HepG2 (cell line): Measurements from ENCODE around the gene MAPK11. TPM values are rescaled to one million over a fixed set of nuclear protein-coding genes. Genes with fewer than 3 reads are reported as not detected.

Source experiments
- BORCS8-MEF2B ChIP-seq: sonication (generic); formaldehyde crosslinking; IDR thresholded peaks from 2 replicates; pipeline ENCODE4 v1.8.0; 2022; ENCODE audit warnings: mild to moderate bottlenecking, missing genetic modification reagents
- HNRNPK ChIP-seq: fragments of 200-400 bp; formaldehyde crosslinking; IDR thresholded peaks from 2 replicates; pipeline ENCODE4 v1.6.1; 2018; ENCODE audit warnings: low read length, low read depth, moderate library complexity, mild to moderate bottlenecking; ENCODE audit not compliant: poor library complexity, severe bottlenecking
- IRF9 ChIP-seq: sonication (generic); formaldehyde crosslinking; IDR thresholded peaks from 2 replicates; pipeline ENCODE4 v1.8.0; 2022; ENCODE audit warnings: missing genetic modification reagents, mild to moderate bottlenecking, borderline replicate concordance
- ISX ChIP-seq: sonication (generic); formaldehyde crosslinking; conservative IDR thresholded peaks from 2 replicates; pipeline ENCODE4 v1.5.0; 2020; ENCODE audit warnings: missing genetic modification reagents
- MYNN ChIP-seq: sonication (generic); formaldehyde crosslinking; IDR thresholded peaks from 2 replicates; pipeline ENCODE4 v1.4.0; 2020; ENCODE audit warnings: mild to moderate bottlenecking, low read depth, missing genetic modification reagents
- NFE2 ChIP-seq: sonication (generic); formaldehyde crosslinking; IDR thresholded peaks from 2 replicates; pipeline ENCODE4 v1.4.0; 2020; ENCODE audit warnings: missing genetic modification reagents
- TAF1 ChIP-seq: sonication (generic); formaldehyde crosslinking; IDR thresholded peaks from 2 replicates; pipeline ENCODE4 v1.4.0; 2020; ENCODE audit warnings: missing genetic modification reagents
- polyA plus RNA-seq, 8 experiments: library from polyadenylated mRNA; depleted of rRNA in 3 of 8; stranded (reverse) in 7 of 8; unstranded in 1 of 8; fragments of >200 nt; fragmentation: Illumina TruSeq in 4 of 8; extraction: Trizol in 4 of 8; gene quantifications; 2 replicates each; pipeline versions ENCODE4 v1.2.1 to v1.2.3, GENCODE V29; 2011 to 2016; ENCODE audit warnings: low read depth in 4 of 8, missing spikeins in 1 of 8, mixed read lengths in 1 of 8; ENCODE audit not compliant: insufficient read depth in 1 of 8
- total RNA-seq, 5 experiments: library from RNA; depleted of rRNA; stranded (reverse); fragments of >200 nt; fragmentation: Illumina TruSeq; extraction: Trizol; gene quantifications; 2 replicates each; pipeline ENCODE4 v1.2.3, GENCODE V29; 2016; ENCODE audit warnings: low read depth in 1 of 5
- TF ChIP-seq, protein P1 (sequence below): sonication (generic); formaldehyde crosslinking; IDR thresholded peaks from 2 replicates; pipeline ENCODE4 v1.9.0; 2022; ENCODE audit warnings: low read depth, missing genetic modification reagents
- TF ChIP-seq, protein P2 (sequence below), 2 experiments: IDR thresholded peaks; 2 replicates each; pipeline ENCODE4 v1.6.1; 2011 to 2012; ENCODE audit warnings: low read length in 2 of 2, borderline replicate concordance in 1 of 2, low read depth in 1 of 2, mild to moderate bottlenecking in 1 of 2, moderate library complexity in 1 of 2
- TF ChIP-seq, protein P3 (sequence below): IDR thresholded peaks from 2 replicates; pipeline ENCODE4 v1.6.1; 2016; ENCODE audit warnings: low read depth, missing genetic modification reagents, missing compliant biosample characterization
- TF ChIP-seq, protein P4 (sequence below): IDR thresholded peaks from 2 replicates; pipeline ENCODE4 v1.6.1; 2012; ENCODE audit warnings: low read length, improper control_type of control experiment

The MAPK11 gene
- total and polyA plus RNA-seq, 2 of the 13 experiments (the other 11 are each of a cell fraction or from before 2014, with no cell fraction given): 0.15 to 0.17 TPM

GRCh38 chr22:50250555-50251476 lies 19.4 kb downstream of the MAPK11 start, which contains the start of gene HDAC10 (continued):
- TF ChIP-seq, protein P1, sequence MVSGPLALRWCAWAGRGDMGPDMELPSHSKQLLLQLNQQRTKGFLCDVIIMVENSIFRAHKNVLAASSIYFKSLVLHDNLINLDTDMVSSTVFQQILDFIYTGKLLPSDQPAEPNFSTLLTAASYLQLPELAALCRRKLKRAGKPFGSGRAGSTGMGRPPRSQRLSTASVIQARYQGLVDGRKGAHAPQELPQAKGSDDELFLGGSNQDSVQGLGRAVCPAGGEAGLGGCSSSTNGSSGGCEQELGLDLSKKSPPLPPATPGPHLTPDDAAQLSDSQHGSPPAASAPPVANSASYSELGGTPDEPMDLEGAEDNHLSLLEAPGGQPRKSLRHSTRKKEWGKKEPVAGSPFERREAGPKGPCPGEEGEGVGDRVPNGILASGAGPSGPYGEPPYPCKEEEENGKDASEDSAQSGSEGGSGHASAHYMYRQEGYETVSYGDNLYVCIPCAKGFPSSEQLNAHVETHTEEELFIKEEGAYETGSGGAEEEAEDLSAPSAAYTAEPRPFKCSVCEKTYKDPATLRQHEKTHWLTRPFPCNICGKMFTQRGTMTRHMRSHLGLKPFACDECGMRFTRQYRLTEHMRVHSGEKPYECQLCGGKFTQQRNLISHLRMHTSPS (CRISPR knock-in tag): no peak
- TF ChIP-seq NFE2 (no peak), ISX (CRISPR knock-in tag) (no peak), HNRNPK (no peak), TAF1 (CRISPR knock-in tag) (peak; percentile 70; the same call in 1 of the 2 replicates), IRF9 (CRISPR knock-in tag) (peak; percentile 72; the same call in 1 of the 2 replicates), BORCS8-MEF2B (CRISPR knock-in tag) (no peak), MYNN (CRISPR knock-in tag) (no peak)
- TF ChIP-seq, protein P2, sequence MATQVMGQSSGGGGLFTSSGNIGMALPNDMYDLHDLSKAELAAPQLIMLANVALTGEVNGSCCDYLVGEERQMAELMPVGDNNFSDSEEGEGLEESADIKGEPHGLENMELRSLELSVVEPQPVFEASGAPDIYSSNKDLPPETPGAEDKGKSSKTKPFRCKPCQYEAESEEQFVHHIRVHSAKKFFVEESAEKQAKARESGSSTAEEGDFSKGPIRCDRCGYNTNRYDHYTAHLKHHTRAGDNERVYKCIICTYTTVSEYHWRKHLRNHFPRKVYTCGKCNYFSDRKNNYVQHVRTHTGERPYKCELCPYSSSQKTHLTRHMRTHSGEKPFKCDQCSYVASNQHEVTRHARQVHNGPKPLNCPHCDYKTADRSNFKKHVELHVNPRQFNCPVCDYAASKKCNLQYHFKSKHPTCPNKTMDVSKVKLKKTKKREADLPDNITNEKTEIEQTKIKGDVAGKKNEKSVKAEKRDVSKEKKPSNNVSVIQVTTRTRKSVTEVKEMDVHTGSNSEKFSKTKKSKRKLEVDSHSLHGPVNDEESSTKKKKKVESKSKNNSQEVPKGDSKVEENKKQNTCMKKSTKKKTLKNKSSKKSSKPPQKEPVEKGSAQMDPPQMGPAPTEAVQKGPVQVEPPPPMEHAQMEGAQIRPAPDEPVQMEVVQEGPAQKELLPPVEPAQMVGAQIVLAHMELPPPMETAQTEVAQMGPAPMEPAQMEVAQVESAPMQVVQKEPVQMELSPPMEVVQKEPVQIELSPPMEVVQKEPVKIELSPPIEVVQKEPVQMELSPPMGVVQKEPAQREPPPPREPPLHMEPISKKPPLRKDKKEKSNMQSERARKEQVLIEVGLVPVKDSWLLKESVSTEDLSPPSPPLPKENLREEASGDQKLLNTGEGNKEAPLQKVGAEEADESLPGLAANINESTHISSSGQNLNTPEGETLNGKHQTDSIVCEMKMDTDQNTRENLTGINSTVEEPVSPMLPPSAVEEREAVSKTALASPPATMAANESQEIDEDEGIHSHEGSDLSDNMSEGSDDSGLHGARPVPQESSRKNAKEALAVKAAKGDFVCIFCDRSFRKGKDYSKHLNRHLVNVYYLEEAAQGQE (IDR thresholded peaks at IDR 0.05; ENCODE audit: borderline replicate concordance in 1 of 2, low read depth in 1 of 2, low read length in 2 of 2): no peak
- TF ChIP-seq, protein P3, sequence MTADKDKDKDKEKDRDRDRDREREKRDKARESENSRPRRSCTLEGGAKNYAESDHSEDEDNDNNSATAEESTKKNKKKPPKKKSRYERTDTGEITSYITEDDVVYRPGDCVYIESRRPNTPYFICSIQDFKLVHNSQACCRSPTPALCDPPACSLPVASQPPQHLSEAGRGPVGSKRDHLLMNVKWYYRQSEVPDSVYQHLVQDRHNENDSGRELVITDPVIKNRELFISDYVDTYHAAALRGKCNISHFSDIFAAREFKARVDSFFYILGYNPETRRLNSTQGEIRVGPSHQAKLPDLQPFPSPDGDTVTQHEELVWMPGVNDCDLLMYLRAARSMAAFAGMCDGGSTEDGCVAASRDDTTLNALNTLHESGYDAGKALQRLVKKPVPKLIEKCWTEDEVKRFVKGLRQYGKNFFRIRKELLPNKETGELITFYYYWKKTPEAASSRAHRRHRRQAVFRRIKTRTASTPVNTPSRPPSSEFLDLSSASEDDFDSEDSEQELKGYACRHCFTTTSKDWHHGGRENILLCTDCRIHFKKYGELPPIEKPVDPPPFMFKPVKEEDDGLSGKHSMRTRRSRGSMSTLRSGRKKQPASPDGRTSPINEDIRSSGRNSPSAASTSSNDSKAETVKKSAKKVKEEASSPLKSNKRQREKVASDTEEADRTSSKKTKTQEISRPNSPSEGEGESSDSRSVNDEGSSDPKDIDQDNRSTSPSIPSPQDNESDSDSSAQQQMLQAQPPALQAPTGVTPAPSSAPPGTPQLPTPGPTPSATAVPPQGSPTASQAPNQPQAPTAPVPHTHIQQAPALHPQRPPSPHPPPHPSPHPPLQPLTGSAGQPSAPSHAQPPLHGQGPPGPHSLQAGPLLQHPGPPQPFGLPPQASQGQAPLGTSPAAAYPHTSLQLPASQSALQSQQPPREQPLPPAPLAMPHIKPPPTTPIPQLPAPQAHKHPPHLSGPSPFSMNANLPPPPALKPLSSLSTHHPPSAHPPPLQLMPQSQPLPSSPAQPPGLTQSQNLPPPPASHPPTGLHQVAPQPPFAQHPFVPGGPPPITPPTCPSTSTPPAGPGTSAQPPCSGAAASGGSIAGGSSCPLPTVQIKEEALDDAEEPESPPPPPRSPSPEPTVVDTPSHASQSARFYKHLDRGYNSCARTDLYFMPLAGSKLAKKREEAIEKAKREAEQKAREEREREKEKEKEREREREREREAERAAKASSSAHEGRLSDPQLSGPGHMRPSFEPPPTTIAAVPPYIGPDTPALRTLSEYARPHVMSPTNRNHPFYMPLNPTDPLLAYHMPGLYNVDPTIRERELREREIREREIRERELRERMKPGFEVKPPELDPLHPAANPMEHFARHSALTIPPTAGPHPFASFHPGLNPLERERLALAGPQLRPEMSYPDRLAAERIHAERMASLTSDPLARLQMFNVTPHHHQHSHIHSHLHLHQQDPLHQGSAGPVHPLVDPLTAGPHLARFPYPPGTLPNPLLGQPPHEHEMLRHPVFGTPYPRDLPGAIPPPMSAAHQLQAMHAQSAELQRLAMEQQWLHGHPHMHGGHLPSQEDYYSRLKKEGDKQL (CRISPR knock-in tag): no peak
- TF ChIP-seq, protein P4, sequence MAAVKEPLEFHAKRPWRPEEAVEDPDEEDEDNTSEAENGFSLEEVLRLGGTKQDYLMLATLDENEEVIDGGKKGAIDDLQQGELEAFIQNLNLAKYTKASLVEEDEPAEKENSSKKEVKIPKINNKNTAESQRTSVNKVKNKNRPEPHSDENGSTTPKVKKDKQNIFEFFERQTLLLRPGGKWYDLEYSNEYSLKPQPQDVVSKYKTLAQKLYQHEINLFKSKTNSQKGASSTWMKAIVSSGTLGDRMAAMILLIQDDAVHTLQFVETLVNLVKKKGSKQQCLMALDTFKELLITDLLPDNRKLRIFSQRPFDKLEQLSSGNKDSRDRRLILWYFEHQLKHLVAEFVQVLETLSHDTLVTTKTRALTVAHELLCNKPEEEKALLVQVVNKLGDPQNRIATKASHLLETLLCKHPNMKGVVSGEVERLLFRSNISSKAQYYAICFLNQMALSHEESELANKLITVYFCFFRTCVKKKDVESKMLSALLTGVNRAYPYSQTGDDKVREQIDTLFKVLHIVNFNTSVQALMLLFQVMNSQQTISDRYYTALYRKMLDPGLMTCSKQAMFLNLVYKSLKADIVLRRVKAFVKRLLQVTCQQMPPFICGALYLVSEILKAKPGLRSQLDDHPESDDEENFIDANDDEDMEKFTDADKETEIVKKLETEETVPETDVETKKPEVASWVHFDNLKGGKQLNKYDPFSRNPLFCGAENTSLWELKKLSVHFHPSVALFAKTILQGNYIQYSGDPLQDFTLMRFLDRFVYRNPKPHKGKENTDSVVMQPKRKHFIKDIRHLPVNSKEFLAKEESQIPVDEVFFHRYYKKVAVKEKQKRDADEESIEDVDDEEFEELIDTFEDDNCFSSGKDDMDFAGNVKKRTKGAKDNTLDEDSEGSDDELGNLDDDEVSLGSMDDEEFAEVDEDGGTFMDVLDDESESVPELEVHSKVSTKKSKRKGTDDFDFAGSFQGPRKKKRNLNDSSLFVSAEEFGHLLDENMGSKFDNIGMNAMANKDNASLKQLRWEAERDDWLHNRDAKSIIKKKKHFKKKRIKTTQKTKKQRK: no peak
